ENCODE results near the gene COL4A1.

The COL4A1 gene

DNA sequence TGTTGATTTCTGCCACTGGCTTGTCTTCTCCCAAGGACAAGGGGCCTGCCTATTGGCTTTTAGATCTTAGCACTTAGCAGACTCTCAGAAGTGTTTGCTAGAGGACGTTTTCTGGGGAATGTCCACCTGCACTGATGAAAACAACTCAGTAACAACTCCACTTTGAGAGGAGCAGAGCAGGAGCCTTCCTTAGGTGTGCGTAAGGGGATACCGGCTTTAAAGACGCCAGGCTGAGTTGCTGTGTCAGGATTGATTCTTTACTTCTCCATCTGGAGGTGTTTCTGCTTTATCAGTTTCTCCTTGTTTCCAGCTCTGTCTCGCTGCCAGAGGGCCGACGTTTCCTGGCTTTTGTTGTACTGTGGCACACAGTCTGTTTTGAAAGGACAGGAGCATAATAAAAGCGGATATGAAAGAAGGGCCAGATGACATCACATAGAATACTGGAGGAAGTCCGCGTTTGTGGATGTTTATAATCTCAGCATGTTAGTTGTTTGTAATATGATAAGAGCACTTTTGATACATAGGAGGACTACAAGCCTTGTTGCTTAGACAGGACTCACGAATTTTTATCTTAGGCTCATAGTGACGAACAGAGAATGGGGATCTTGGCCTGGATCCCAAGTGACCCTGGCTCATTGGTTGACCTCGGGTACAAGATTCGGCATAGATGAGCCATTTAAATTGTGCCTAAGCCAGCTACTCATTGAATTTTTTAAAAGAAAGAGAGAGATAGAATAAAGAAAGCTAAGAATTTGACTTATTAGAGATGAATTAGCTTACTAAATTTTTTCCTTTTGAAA lies 34.7 kb upstream of the COL4A1 start:
- DNase-seq (ENCODE audit: low spot score), result no peak

- no peak for DNase-seq (ENCODE audit: low spot score)
Measured at GRCh38 chr13:110340812-110341444, 34.0 kb upstream of the COL4A1 start.

DNA sequence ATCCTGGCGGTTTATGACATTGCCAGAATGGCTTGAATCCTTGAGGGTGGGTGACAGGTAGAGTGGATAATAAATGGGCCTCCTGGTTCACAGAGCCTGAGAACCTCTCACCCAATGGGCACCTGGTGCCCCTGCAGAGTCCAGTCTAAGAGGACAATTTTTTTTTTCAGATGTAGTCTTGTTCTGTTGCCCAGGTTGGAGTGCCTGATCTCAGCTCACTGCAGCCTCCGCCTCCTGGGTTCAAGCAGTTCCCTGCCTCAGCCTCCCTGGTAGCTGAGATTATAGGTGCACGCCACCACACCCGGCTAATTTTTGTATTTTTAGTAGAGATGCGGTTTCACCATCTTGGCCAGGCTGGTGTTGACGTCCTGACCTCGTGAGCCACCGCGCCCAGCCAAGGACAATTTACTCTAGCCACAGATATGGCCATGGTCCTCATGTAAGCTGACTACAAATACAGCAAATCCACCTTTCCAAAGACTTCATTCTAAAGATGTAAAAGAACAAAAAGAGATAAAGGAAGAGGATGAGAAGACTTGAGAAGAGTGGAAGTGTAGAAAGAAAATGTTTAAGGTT lies 33.1 kb upstream of the COL4A1 start:
- no peak for DNase-seq (ENCODE audit: low spot score)

GRCh38 chr13:110339263-110339662 lies 32.3 kb upstream of the COL4A1 start:
- DNase-seq (ENCODE audit: low spot score), result no peak

GRCh38 chr13:110338441-110339101 lies 31.6 kb upstream of the COL4A1 start:
- no peak for DNase-seq (ENCODE audit: low spot score)

DNA sequence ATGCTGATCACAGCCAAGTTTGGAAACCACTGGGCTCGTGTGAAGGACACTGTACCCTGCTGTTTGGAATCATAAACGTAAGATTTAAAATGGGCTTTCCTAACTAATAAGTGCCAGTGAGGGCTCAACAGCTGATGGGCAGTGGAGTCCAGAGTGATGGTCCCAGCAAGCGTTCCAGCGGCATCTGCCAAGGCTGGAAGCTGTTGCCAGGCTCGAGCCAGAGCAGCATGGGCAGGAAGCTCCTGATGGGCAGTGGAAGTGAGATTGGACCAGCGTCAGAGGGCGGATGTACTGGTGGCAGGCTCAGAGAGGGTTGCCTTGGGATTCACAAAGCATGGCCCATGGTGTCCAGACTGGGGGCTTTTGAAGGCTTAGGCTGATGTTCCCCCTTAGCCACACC lies 30.3 kb upstream of the COL4A1 start:
- DNase-seq (ENCODE audit: low spot score), result no peak

- no peak for DNase-seq (ENCODE audit: low spot score)
Measured at GRCh38 chr13:110336681-110337080, 29.7 kb upstream of the COL4A1 start.

GRCh38 chr13:110336108-110336507 lies 29.2 kb upstream of the COL4A1 start:
- peak; percentile 59 for DNase-seq (ENCODE audit: low spot score)

DNA sequence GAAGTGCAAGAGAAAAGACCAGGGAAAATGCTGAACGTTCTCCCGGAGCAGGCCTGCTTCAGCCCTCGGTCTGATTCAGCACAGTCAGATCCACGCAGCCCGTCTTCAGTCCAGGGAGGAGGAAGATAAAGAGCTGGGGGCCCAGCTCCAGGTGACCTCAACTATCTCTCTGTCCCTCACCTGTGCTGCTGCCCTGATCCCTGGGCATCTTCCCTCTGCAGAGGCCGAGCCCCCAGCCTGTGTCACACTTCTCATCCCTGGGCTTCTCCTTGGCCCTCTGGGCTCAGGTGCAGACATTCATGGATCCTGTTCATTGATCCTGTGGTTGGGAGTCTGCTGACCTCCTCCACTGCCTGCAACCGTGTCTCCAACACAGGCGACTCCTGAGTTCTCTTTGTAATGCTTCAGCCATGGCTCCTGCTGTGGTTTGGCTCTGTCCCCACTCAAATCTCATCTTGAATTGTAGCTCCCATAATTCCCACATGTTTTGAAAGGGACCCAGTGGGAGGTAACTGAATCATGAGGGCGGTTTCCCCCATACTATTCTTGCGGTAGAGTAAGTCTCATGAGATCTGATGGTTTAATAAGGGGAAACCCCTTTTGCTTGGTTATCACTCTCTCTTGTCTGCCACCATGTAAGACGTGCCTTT lies 28.0 kb upstream of the COL4A1 start:
- no peak for DNase-seq (ENCODE audit: low spot score)

DNA sequence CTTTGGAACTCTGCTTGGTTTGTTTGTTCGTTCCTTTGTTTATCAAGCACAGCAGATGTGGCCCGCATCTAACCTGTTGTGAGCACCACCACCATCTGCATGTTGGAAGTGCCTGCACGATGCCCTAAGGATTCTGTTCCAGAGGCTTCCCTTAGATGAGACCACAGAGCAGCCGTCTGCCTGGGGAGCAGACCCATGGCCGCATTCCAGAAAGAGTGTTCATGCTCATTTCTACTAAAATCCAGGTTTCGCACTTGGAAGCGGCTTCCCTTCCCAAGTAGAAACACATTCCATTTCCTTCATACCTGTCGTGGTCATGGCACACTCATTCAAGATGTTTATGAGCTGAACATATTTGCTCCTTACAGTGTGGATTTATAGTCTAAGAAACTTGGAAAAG lies 27.3 kb upstream of the COL4A1 start:
- no peak for DNase-seq (ENCODE audit: low spot score)

DNA sequence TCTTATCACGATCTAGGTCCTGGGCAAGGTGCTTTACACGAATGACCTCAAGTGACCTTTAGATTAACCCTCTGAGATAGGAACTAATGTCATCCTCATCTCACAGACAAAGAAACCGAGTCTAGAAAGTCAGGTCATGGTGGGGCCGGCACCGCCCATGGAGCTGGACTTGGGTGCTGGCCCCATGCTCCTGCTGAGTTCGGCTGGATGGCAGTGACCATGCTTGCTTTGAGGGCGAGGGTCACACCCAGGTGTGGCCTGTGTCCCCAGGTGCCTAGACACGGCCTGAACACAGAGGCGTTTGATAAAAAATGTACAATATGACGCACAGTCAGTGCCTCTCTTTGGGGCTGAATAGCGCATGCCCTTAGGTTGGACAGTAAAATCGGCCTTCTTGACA lies 26.9 kb upstream of the COL4A1 start:
- no peak for DNase-seq (ENCODE audit: low spot score)

DNA sequence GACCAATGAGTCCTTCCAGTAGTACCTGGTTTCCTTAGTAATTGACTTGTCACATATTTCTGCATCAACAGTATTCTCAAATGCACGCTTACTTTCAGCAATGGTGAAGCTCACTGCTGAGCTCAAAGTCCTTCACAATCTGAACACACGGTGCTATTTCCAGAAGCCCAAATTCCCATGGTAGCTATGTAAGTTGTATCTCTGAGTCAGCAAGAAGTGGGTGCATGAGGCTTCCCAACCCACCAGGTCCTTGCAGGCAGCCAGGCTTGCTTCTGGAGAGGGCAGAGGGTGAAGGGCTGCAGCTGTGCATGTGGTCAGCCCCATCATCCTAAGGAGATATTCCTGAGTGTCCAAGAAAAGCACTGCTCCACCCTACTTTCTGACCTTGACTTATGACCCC lies 25.8 kb upstream of the COL4A1 start:
- no peak for DNase-seq (ENCODE audit: low spot score)

DNA sequence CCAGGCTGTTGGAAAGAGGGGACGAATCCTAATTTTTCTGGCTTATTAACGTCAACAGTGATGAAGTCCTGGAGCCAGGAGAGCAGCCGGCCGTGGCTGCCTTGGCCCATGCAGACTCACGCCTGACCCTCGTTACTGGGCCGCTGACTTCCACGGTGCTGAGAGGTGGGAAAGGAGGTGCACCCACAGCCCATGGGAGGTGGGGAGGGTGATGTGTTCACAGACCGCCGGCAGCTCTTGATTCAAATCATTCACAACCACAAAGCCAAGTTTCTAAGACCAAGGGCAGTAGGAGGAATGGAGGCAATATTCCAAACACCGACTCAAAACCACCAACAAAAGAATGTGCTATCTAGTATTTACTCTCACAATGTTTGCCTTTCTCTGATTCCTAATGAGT lies 24.4 kb upstream of the COL4A1 start:
- DNase-seq (ENCODE audit: low spot score), result no peak

DNA sequence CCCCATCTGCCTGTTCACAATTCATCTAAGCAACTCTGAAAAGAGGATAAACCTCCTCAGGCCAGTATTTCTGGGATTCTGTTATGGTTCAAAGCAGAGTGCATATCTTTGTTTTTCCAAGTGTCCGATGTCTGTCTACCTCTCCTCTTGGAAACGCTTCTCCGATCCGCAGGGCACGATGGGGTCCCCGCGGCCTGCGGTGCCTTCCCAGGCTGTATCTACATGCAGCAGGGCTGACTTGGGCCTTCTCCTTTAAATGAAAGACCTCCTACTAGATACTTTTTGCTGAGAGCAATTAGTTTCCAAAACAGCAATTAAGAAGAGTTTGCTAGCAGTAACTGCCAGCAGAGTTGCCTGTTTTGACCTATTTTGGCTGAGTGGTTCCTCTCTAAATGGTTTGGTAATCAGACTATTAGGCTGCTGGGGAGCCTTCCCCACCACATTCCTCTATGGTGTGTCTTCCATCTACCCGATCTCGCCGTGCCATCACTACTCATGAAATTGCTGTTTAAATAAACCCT lies 23.6 kb upstream of the COL4A1 start:
- no peak for DNase-seq (ENCODE audit: low spot score)

GRCh38 chr13:110329798-110330461 lies 23.0 kb upstream of the COL4A1 start:
- DNase-seq (ENCODE audit: low spot score), result no peak

DNA sequence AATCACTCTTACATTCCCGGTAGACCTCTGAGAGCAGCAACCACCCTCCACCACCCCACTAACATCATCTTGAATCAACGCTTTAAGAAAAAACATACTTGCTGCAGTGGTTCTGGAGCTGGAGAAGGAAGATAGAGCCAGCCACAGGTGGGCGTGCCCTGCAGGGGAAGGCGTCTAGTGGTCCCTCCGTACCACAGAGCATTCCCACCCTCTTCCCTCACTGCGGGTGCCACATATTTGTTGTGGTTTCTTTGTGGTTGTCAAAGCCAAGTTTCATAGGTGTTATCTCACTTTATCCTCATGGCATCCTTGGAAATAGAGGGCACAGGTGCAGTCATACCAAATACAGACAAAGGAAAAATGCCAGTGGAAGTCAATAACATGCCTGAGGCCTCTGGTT lies 22.3 kb upstream of the COL4A1 start:
- DNase-seq (ENCODE audit: low spot score), result no peak

- DNase-seq (ENCODE audit: low spot score), result no peak
Measured at GRCh38 chr13:110328573-110328972, 21.6 kb upstream of the COL4A1 start.

GRCh38 chr13:110327051-110327721 lies 20.2 kb upstream of the COL4A1 start:
- no peak for DNase-seq (ENCODE audit: low spot score)

DNA sequence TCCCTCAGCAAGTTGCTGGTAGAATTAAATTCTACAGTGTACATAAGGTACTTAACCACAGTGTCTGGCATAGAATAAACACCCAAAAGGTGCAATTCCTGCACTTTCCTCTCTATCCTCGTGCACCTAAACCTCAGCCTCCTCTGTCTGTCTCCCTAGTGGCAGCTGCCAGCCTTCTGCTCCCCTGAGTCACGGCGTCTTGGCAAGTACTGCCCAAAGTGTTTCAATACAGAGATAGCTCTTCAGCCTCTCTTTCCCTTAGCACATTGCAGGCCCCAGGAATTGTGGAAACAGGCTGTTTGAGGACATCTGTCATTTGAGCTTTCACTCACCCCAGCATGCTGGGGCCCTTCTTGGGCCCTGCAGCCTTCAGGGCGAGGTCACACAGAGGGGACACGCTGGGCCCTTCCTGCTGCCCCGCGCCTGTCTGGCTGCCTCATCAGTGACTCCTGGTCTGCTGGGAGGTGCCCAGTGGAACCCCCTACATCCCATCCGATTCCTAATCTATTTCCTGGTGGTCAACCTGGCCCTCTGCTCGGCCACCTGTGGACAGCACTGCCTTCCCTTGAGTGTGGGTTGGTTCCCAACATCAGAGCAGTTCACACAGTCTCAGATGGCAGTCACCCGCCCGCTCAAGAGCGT lies 19.4 kb upstream of the COL4A1 start:
- DNase-seq (ENCODE audit: low spot score), result no peak

- no peak for DNase-seq (ENCODE audit: low spot score)
Measured at GRCh38 chr13:110324026-110324749, 17.2 kb upstream of the COL4A1 start.
